Trophoblast cell (in vitro differentiated cells and primary cell): ENCODE data around the gene PHYHD1.

Source experiments
- DNase-seq, 2 donors: peaks; one replicate each; pipeline ENCODE4 v3.0.0-alpha.2; 2016
- H2AFZ ChIP-seq: 2 replicates; pipeline ENCODE4 v1.6.1; 2013; ENCODE audit warnings: low read length, moderate library complexity, mild to moderate bottlenecking; ENCODE audit not compliant: insufficient read depth, poor library complexity
- H2AK5ac ChIP-seq: 2 replicates; pipeline ENCODE4 v1.6.1; 2013; ENCODE audit warnings: mild to moderate bottlenecking, low read length
- H2BK120ac ChIP-seq: 2 replicates; pipeline ENCODE4 v1.6.1; 2013; ENCODE audit warnings: low read length, mild to moderate bottlenecking, moderate library complexity; ENCODE audit not compliant: insufficient read depth, poor library complexity
- H2BK12ac ChIP-seq: 2 replicates; pipeline ENCODE4 v1.6.1; 2013; ENCODE audit warnings: mild to moderate bottlenecking, low read length, moderate library complexity
- H2BK5ac ChIP-seq: 2 replicates; pipeline ENCODE4 v1.6.1; 2013; ENCODE audit warnings: low read length, low read depth, moderate library complexity, mild to moderate bottlenecking; ENCODE audit not compliant: poor library complexity
- H3K14ac ChIP-seq: 2 replicates; pipeline ENCODE4 v1.6.1; 2013; ENCODE audit warnings: mild to moderate bottlenecking, low read length
- H3K18ac ChIP-seq: 2 replicates; pipeline ENCODE4 v1.6.1; 2013; ENCODE audit warnings: mild to moderate bottlenecking, low read length
- H3K23ac ChIP-seq: 2 replicates; pipeline ENCODE4 v1.6.1; 2013; ENCODE audit warnings: low read length
- H3K27ac ChIP-seq: 2 replicates; pipeline ENCODE4 v1.5.1; 2013; ENCODE audit warnings: low read depth, mild to moderate bottlenecking, inconsistent platforms, low read length, moderate library complexity
- H3K27me3 ChIP-seq: 2 replicates; pipeline ENCODE4 v1.6.1; 2013; ENCODE audit warnings: inconsistent platforms, mild to moderate bottlenecking, low read length, moderate library complexity; ENCODE audit not compliant: insufficient read depth
- H3K36me3 ChIP-seq, 2 experiments: 1 replicate in 1 of 2; 2 replicates in 1 of 2; pipeline ENCODE4 v1.6.1; 2013; ENCODE audit warnings: low read length in 2 of 2, mild to moderate bottlenecking in 2 of 2, moderate library complexity in 1 of 2; ENCODE audit not compliant: insufficient read depth in 2 of 2, control insufficient read depth in 1 of 2
- H3K4ac ChIP-seq: 2 replicates; pipeline ENCODE4 v1.6.1; 2013; ENCODE audit warnings: low read depth, mild to moderate bottlenecking, low read length, moderate library complexity
- H3K4me1 ChIP-seq, 2 experiments: 1 replicate in 1 of 2; 2 replicates in 1 of 2; pipeline ENCODE4 v1.6.1; 2013; ENCODE audit warnings: low read length in 2 of 2, mild to moderate bottlenecking in 2 of 2, moderate library complexity in 1 of 2; ENCODE audit not compliant: insufficient read depth in 2 of 2, control insufficient read depth in 1 of 2
- H3K4me2 ChIP-seq: 2 replicates; pipeline ENCODE4 v1.6.1; 2013; ENCODE audit warnings: inconsistent platforms, mild to moderate bottlenecking, low read length, moderate library complexity
- H3K4me3 ChIP-seq: 2 replicates; pipeline ENCODE4 v1.5.1; 2013; ENCODE audit warnings: mild to moderate bottlenecking, low read depth, low read length, inconsistent platforms
- H3K79me1 ChIP-seq: one replicate; pipeline ENCODE4 v1.6.1; 2013; ENCODE audit warnings: low read length
- H3K79me2 ChIP-seq: 2 replicates; pipeline ENCODE4 v1.6.1; 2013; ENCODE audit warnings: low read length, mild to moderate bottlenecking; ENCODE audit not compliant: control insufficient read depth, insufficient read depth, poor library complexity
- H3K9ac ChIP-seq: 2 replicates; pipeline ENCODE4 v1.6.1; 2013; ENCODE audit warnings: mild to moderate bottlenecking, low read length
- H3K9me3 ChIP-seq: 2 replicates; pipeline ENCODE4 v1.6.1; 2013; ENCODE audit warnings: low read depth, mild to moderate bottlenecking, control low read depth, inconsistent platforms, low read length; ENCODE audit not compliant: insufficient read depth
- H4K12ac ChIP-seq: 2 replicates; pipeline ENCODE4 v1.6.1; 2013; ENCODE audit warnings: low read depth, mild to moderate bottlenecking, low read length, moderate library complexity
- H4K8ac ChIP-seq: 2 replicates; pipeline ENCODE4 v1.6.1; 2013; ENCODE audit warnings: low read depth, mild to moderate bottlenecking, low read length, moderate library complexity
- H4K91ac ChIP-seq: one replicate; pipeline ENCODE4 v1.6.1; 2013; ENCODE audit warnings: low read depth, mild to moderate bottlenecking, low read length, moderate library complexity
- WGBS: extraction: QIAGEN DNeasy Blood & Tissue Kit; methylation state at CpG from one replicate; pipeline ENCODE4 v1.1.7; 2013; ENCODE audit warnings: missing lambda C conversion rate; ENCODE audit not compliant: insufficient read length, insufficient coverage; ENCODE audit errors: extremely low coverage; 5-methylcytosine and 5-hydroxymethylcytosine counted together

Gene PHYHD1

DNA sequence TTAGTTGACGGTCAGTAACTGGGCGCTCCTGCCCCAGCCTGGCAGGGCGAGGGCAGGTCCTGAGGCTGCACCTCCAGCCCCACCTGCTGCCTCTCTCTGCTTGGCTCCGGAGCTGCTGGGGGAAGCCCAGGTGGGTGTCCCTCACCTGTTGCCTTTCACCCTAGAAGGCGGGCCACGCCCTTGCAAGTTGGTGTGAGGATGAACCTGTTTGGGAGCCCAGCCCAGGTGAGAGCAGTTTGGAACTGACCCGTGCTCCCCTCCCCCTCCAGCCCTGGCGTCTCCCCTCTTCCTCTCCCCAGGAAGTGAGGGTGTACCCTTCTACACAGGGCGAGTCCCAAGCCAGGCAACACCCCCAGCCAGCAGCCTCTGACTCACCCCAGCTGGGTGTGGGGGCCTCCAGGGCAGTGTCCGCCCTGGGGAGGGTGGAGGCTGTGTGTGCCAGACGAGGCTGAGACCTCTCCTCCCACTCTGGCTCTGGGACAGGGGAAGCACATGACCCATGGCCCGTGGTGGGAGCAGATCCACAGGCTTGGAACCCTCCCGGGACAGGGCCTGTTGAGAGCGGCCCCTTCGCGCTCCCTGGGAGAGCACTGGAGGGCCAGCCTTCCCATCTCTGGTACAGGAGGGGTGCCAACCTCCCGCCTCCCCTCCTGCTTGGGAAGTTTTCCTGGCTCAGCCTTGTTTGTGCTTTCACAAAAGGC, 28.4 kb upstream of the PHYHD1 start:
- peaks cover 50 to 51% of the 10 kb centered on the region in 2 experiments for H3K36me3 ChIP-seq
- H3K23ac ChIP-seq: no peak overlapping the region
- H2BK120ac ChIP-seq: no peak overlapping the region
- peaks cover 9% of the 10 kb centered on the region in 2 experiments for H3K4me1 ChIP-seq
- no peak for DNase-seq
- no peak overlapping the region for H3K14ac ChIP-seq
- no peaks in the 10 kb centered on the region for H3K79me1 ChIP-seq
- H4K8ac ChIP-seq: no peak overlapping the region
- H2BK5ac ChIP-seq: no peak overlapping the region
- peak overlapping the region; percentile 10 for H3K18ac ChIP-seq
- no peak overlapping the region for H4K12ac ChIP-seq
- no peak overlapping the region for H3K9ac ChIP-seq
- no peak overlapping the region for H3K4me3 ChIP-seq
- no peaks in the 10 kb centered on the region for H3K27me3 ChIP-seq
- H2BK12ac ChIP-seq: no peak overlapping the region
- no peak overlapping the region for H2AFZ ChIP-seq
- no peak overlapping the region for H3K4ac ChIP-seq
- no peak overlapping the region for H2AK5ac ChIP-seq
- no peak overlapping the region for H3K4me2 ChIP-seq
- H3K27ac ChIP-seq: no peak overlapping the region
- no peak overlapping the region for H4K91ac ChIP-seq
- H3K9me3 ChIP-seq: no peaks in the 10 kb centered on the region
- H3K79me2 ChIP-seq: peaks cover 2% of the 10 kb centered on the region
- no CpG with 5 or more reads among the region's 17 CpGs for WGBS

DNA sequence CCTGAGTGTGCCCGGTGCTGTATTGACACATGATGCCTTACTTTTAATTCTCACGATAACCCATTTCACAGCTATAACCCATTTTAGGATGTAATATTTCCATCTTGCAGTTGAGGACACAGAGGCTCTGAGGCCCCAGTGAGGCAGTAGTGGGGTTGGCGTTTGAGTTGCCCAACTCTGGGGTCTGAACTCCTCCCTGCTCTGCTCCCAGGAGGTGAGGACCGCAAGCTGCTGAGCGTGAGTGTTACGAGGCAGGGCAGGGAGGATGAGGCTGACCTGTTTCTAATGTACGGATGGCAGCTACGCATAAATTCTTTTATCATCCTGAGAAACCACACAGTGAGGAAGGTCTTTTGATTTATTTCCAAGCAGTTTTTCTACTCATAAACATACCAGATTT, 27.4 kb upstream of the PHYHD1 start:
- WGBS: no CpG with 5 or more reads among the region's 8 CpGs
- H4K91ac ChIP-seq: no peak overlapping the region

DNA sequence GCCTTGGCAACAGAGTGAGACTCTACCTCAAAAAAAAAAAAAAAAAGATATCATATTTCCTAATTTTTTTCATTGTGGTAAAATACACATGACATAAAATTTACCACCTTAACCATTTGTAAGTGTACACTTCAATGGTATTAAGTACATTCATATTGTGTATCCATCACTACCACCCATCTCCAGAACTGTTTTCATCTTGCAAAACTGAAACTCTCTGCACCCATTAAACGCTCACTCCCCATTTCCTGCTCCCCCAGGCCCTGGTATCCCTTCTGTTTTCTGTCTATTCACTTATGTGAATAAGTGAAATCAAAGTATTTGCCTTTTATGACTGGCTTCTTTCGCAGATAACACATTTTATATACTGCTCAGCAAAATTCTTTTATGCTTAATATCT, 26.0 kb upstream of the PHYHD1 start:
- Histone ChIP-seq H2BK12ac (no peak overlapping the region), H4K12ac (no peak overlapping the region), H4K91ac (no peak overlapping the region), H3K27me3 (no peaks in the 10 kb centered on the region), H3K9ac (no peak overlapping the region), H3K4me1 (peaks cover 5 to 9% of the 10 kb centered on the region in 2 experiments), H3K36me3 (peaks cover 51% of the 10 kb centered on the region in 2 experiments), H3K79me2 (no peaks in the 10 kb centered on the region), H3K4ac (no peak overlapping the region), H3K18ac (no peak overlapping the region), H2BK5ac (no peak overlapping the region), H2AK5ac (no peak overlapping the region), H3K9me3 (no peaks in the 10 kb centered on the region), H3K27ac (no peak overlapping the region), H4K8ac (no peak overlapping the region), H3K23ac (no peak overlapping the region), H2AFZ (no peak overlapping the region), H3K4me3 (no peak overlapping the region), H3K14ac (no peak overlapping the region), H3K79me1 (no peaks in the 10 kb centered on the region), H2BK120ac (no peak overlapping the region), H3K4me2 (no peak overlapping the region)
- WGBS: no CpG with 5 or more reads among the region's 2 CpGs
- DNase-seq: no peak

More for the DNA sequence above, 27.4 kb upstream of the PHYHD1 start:
- H4K12ac ChIP-seq: no peak overlapping the region
- no peak for DNase-seq
- no peak overlapping the region for H3K27ac ChIP-seq
- no peak overlapping the region for H2AFZ ChIP-seq
- H3K4me1 ChIP-seq: peaks cover 5 to 9% of the 10 kb centered on the region in 2 experiments
- H3K23ac ChIP-seq: no peak overlapping the region
- no peak overlapping the region for H4K8ac ChIP-seq
- H2BK5ac ChIP-seq: no peak overlapping the region
- H3K4ac ChIP-seq: no peak overlapping the region
- H2AK5ac ChIP-seq: no peak overlapping the region
- H3K79me2 ChIP-seq: no peaks in the 10 kb centered on the region
- H3K18ac ChIP-seq: no peak overlapping the region
- no peak overlapping the region for H3K4me3 ChIP-seq
- peaks cover 47 to 49% of the 10 kb centered on the region in 2 experiments for H3K36me3 ChIP-seq
- H3K79me1 ChIP-seq: no peaks in the 10 kb centered on the region
- H2BK12ac ChIP-seq: no peak overlapping the region
- H3K14ac ChIP-seq: no peak overlapping the region
- H3K9me3 ChIP-seq: no peaks in the 10 kb centered on the region
- H3K4me2 ChIP-seq: no peak overlapping the region
- H3K9ac ChIP-seq: no peak overlapping the region
- H3K27me3 ChIP-seq: no peaks in the 10 kb centered on the region
- no peak overlapping the region for H2BK120ac ChIP-seq

DNA sequence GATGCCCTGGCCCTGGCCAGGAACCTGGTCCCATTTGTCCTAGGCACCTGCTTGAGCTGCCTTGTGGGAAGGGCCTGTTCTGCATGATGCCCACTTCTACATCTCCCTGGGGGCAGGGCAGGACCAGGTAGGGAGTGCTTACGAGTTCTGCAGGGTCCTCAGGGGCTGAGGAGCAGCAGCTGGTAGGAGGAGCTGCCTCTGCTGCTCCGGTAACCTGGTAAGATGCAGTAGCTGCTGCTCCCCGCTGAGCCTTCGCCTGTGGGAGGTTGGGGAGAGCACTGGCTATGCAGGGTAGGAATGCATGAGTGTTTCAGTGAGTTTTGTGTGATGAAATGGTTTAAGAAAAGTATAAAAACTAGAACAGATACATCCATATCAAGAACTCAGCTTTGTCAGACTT, 25.2 kb upstream of the PHYHD1 start:
- Histone ChIP-seq H2AFZ (no peak overlapping the region), H2BK5ac (no peak overlapping the region), H3K79me1 (no peaks in the 10 kb centered on the region), H3K9ac (no peak overlapping the region), H4K91ac (no peak overlapping the region), H2BK12ac (no peak overlapping the region), H2AK5ac (no peak overlapping the region), H3K4me1 (peaks cover 5 to 9% of the 10 kb centered on the region in 2 experiments), H3K79me2 (no peaks in the 10 kb centered on the region), H4K12ac (no peak overlapping the region), H3K4me3 (no peak overlapping the region), H2BK120ac (no peak overlapping the region), H3K9me3 (no peaks in the 10 kb centered on the region), H3K14ac (no peak overlapping the region), H3K4me2 (no peak overlapping the region), H3K23ac (no peak overlapping the region), H3K27me3 (no peaks in the 10 kb centered on the region), H3K36me3 (peaks cover 45 to 46% of the 10 kb centered on the region in 2 experiments), H3K18ac (no peak overlapping the region), H4K8ac (no peak overlapping the region), H3K27ac (no peak overlapping the region), H3K4ac (no peak overlapping the region)
- no CpG with 5 or more reads among the region's 4 CpGs for WGBS
- DNase-seq: no peak
